NAMALWA (cell line): ENCODE measurements around the gene ADGRV1.

Experiments
- DNase-seq: peaks from one replicate; pipeline ENCODE4 v3.0.0-alpha.2; 2015; ENCODE audit warnings: low spot score

ADGRV1 gene

GRCh38 chr5:90558344-90559192 is at the start of gene ADGRV1:
TSS of gene ADGRV1 (plus strand) at chr5:90558797. CDS start at chr5:90558896, 99 bp downstream.
- DNase-seq = no peak

GRCh38 chr5:90510438-90510837 is 48.2 kb upstream of the ADGRV1 start:
- no peak for DNase-seq

- no peak for DNase-seq
These were observed 44.1 kb upstream of the ADGRV1 start for GRCh38 chr5:90514520-90514919.

GRCh38 chr5:90518661-90519060 is 39.9 kb upstream of the ADGRV1 start:
- peak; percentile 30 for DNase-seq

DNA sequence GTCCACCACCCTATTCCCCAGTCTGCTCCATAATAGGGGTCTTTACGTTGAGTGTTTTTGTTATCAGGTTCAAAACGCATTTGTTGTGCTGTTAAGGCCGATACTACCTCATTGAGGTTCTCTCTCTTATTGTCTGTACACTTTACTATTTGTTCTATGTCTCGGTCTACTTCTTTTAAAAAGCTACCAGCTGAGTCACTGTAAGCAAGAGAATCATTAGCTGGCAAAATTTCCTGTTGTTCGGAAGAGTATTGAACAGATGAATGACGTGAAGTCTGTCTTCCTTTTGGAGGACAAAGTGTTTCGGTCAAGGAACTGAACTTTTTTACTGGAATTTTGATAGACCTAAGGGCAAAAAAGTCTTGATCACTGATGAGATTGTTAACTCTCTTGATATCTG is 39.5 kb upstream of the ADGRV1 start:
- no peak for DNase-seq

DNA sequence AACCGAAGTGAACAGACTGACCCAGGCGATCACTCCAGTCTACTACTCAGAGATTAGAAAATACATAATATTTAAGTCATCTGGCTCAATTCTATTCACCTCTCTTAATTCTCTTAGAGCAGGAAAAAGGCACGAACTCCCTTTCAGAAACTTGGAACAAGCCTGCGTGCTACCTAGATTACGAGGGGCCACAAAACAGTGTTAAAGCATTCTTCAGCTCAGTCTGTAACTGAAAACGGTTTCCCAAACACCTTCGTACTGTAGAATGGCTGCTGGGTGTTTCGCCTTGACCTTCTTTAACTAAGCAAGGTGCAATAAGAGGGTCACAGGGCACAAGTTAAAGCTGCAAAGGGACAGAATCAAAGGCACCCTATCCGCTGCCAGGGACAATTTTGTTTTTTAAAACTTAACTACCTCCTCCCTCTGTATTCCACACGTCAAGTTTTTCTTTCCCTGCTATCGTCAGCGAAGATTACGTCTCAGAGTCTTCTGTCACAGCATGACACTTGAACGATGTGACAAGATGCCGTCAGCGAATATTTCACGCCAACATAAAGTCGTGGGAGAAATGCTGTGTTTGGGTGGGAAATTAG is 29.9 kb upstream of the ADGRV1 start:
- DNase-seq = peak; percentile 38

DNA sequence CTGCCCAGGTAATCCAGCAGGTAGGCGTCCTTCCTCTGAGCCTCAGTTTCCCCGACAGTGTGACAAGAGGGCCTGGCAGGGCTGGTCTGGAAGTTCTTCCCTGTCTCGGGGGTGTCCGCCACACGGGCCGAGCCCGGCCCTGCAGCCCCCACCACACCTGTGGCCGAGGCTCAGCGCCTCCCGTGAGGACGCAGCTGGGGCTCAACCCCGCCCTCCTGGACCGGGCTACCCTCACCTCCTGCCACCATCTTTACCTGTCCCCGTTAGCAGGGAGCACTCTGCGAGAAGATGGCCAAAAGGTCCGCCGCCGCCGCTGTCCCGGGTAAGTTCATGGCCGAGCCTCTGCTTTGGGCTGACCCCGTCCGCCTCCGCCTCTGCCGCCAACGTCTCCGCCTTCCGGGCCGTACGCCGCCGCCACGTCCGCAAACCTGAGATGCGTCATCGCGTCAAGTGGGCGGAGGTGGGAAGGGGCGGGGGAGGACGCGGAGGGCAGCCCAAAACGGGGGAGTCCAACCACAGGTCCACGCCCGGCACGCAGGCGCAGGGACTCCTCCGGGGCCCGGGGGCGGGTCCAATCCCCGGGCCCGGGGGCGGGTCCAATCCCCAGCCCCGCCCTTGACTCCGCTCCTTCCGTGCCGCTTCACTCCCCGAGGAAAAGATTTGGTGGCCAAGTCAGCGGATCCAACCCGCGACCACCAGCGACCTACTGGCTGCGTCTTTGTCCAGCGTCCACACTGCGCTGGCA is 29.2 kb upstream of the ADGRV1 start, which contains the start of gene LYSMD3:
LYSMD3 (minus strand) TSS at position 391 of the 745 bp plus-strand sequence. CDS start 4,295 bp downstream, outside the sequence.
- peak; percentile 96 for DNase-seq

GRCh38 chr5:90529939-90530677 is 28.5 kb upstream of the ADGRV1 start:
- peak; percentile 85 for DNase-seq

- DNase-seq = no peak
These were observed 27.7 kb upstream of the ADGRV1 start for GRCh38 chr5:90530736-90531487.

DNA sequence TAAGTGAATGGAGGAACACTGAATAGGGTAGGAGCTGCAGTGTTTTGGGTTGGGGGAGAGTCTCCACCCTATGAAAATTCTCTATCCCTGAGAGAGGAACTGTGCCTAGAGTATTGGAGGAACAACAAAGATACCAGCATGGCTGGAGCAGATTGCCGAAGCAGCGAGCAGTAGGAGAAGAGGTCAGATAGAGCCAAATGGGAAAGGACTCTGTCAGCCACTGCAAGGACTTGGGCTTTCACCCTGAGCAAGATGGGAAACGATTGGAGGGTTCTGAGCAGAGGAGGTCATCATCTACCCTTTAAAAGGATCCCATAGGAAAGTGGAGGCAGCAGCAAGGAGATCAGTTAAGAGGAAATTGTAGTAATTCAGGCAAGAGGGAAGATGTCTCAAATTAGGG is 24.8 kb upstream of the ADGRV1 start:
- DNase-seq = no peak

DNA sequence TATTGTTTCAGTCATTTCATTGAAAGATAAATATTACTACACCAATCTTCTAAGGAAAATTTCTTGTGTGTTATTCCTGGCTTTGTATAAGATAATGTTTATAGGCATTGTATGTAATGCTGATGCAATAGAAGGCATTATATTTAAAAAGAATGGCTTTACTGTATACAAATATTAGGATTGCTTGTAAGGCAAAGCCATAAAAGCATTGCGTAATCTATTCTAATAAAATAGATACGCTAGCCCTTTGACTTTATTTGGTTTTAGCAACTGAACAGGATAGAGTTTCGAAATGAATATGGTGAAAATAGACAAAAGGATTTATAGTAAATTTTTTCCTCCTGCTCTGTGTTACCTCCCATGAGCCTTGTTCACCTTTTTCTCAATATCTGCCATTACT is 23.7 kb upstream of the ADGRV1 start:
- no peak for DNase-seq

GRCh38 chr5:90542827-90543519 is 15.6 kb upstream of the ADGRV1 start:
- DNase-seq = no peak

DNA sequence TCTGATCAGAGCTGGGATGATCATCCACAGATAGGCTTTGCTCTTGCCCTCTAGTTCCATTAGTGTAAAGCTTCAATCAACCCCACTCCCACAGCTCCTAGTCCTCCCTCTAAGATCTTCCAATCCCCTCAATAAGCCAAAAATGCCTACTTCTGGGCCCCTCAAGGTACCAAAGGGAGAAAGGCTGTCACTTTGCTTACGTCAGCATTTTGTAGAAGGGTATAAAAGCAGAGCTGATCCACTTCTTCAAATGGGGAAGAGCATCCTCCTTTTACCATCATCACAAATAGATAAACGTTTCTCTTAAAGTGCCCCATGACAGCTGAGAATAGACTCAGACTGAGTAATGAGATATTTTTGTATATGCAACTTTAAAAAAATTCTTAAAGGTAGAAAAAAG is 13.1 kb upstream of the ADGRV1 start:
- no peak for DNase-seq

- no peak for DNase-seq
These were observed 12.3 kb upstream of the ADGRV1 start for GRCh38 chr5:90546216-90546837.

DNA sequence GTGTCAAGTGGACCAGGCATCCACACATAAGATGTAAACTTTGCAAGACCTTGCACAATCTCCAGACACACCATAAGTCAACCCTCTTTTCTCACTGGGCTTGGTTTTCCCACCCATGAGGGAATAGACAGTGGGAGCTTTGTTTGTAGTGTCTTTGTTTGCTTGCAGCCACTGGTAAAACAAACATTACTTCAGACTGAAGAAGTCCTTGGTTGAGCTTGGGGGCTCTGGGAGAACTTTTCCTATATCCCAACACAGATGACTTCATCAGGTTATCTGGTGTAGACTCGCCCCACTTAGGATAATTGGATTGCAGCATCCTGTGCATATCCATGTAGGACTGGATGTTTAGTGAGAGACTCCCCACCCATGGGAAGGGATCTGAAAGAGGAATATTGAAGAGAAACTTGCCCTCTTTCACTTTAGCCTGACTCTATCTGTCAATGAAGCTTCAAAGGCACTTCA is 11.5 kb upstream of the ADGRV1 start:
- DNase-seq = no peak

GRCh38 chr5:90548069-90548593 is 10.5 kb upstream of the ADGRV1 start:
- DNase-seq = no peak

- no peak for DNase-seq
These were observed 9.4 kb upstream of the ADGRV1 start for GRCh38 chr5:90549223-90549622.

DNA sequence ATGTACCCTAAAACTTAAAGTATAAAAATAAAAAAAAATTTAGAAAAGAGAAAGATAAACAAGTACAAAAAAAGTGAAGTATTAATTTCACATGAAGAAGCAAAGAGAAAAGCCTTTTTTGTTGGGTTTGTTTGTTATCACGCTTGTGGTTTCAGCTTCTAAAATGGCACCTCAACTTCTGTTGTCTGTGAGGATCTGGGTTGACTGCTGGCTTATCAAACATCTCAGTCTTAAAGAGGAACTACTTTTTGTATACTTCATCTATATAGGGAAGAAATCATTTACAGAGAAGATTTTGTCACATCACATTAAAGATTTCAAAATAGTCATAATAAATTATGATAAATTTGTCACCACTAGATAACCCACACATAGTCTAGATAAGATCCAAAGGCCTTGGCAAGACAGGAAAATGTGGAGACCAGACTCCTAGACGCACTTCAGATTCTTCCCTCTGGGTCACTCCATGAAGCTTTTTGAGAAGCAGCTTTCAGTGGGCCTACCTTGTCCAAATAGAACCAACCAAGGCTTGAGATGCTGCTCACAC is 8.8 kb upstream of the ADGRV1 start:
- no peak for DNase-seq

DNA sequence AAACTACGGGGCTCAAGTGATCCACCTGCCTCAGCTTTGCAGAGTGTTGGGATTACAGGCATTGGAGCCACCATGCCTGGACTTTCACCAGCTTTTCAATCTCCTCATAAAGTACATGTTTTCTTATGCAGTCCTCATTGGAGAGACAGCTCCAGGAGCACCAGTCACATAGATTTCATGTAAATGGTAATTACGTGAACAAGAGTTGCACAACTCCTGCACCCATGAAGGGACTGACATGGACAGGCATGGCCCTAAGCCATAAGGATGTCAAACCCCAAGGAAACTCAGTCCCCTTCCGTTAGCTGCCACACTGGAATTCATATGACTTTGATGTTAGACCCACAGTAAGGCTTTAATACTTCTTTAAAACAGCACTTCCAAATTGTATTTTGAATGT is 7.6 kb upstream of the ADGRV1 start:
- DNase-seq = no peak

DNA sequence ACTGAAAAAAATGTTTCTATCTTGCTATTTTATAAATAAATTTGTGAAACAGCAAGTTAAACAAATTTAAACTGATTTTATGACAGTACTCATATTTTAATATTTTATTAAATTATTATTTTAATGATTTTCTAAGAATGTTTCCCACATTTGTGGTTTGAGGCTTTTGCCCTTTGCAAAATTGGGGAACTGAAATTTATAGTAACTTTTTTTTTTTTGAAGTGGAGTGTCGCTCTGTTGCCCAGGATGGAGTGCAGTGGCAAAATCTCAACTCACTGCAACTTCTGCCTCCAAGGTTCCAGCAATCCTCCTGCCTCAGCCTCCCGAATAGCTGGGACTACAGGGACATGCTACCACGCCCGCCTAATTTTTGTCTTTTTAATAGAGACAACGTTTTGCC is 7.2 kb upstream of the ADGRV1 start:
- no peak for DNase-seq
